Kidney glomerular epithelial cell (primary cell): ENCODE measurements around the gene PLA2G3.

ENCODE experiments used
- DNase-seq: peaks from one replicate; lab custom pipeline; 2025; lab: John Stamatoyannopoulos, UW

Gene PLA2G3

GRCh38 chr22:31085928-31086327, 54.4 kb downstream of the PLA2G3 start:
- no peak for DNase-seq

GRCh38 chr22:31085493-31085824, 54.8 kb downstream of the PLA2G3 start:
- no peak for DNase-seq

- peak; percentile 47 for DNase-seq
Observed at GRCh38 chr22:31084811-31085492, 55.4 kb downstream of the PLA2G3 start.
